Mucosa of descending colon (tissue), 3 donors: ENCODE measurements around the gene MYH6. TPM values are rescaled to one million over a fixed set of nuclear protein-coding genes. Genes with fewer than 3 reads are reported as not detected.

Experiments
- ATAC-seq: fragments of 200-7000 bp; cut with Tn5 transposase; one replicate; pipeline ENCODE4 v1.9.1; 2020; ENCODE audit warnings: mild to moderate bottlenecking, moderate library complexity
- DNase-seq, 3 donors: peaks; one replicate each; pipeline ENCODE4 v3.0.0-alpha.2; 2020
- H3K36me3 ChIP-seq: fragments of 200-600 bp; one replicate; pipeline ENCODE4 v1.8.0; 2021; ENCODE audit warnings: low read depth, mild to moderate bottlenecking
- H3K4me1 ChIP-seq: fragments of 200-600 bp; one replicate; pipeline ENCODE4 v1.8.0; 2021; ENCODE audit warnings: low read depth, mild to moderate bottlenecking
- H3K4me3 ChIP-seq: fragments of 200-600 bp; one replicate; pipeline ENCODE4 v1.8.0; 2021; ENCODE audit warnings: mild to moderate bottlenecking
- H3K9me3 ChIP-seq: fragments of 200-600 bp; one replicate; pipeline ENCODE4 v1.8.0; 2021; ENCODE audit warnings: mild to moderate bottlenecking
- CTCF ChIP-seq: fragments of 200-600 bp; IDR thresholded peaks from one replicate; pipeline ENCODE4 v1.8.0; 2022; ENCODE audit warnings: antibody characterized with exemption, mild to moderate bottlenecking
- intact Hi-C, 2 donors: fragments of 100-400 bp; cut with DNase I in 1 of 2; cut with micrococcal nuclease in 1 of 2; formaldehyde crosslinking; loops; one replicate each; pipeline versions ENCODE4 v1.11.0 to v1.11.1; 2022; cut with DNase I, micrococcal nuclease
- total RNA-seq, 3 donors: library from RNA; stranded (reverse); fragmentation: NEBNext Ultra II Directional in 2 of 3; extraction: Animal tissue kit (Norgen Biotek cat#: 25700) in 2 of 3; gene quantifications; one replicate each; pipeline versions ENCODE4 v1.2.1 to v1.2.4, GENCODE V29; 2021 to 2023
- donor health status: DM: no; HTN: no; CAD: no; lungs with moderate emphysema.
- donor health status: DM: no; HTN: no; CAD: no.
- donor health status: DM: no; HTN: yes; CAD: no.

MYH6 gene
- total RNA-seq, 3 donors from 2014 or later: 0.09 to 1.4 TPM; not detected in 1

GRCh38 chr14:23380197-23380914, 27.7 kb downstream of the MYH6 start:
- peak; percentile 47 for ATAC-seq
- no peak for DNase-seq
- Histone ChIP-seq H3K4me3 (no peak overlapping the region), H3K9me3 (no peaks in the 10 kb centered on the region), H3K4me1 (no peaks in the 10 kb centered on the region), H3K36me3 (no peaks in the 10 kb centered on the region)
- intact Hi-C loops: no loop called here
- TF ChIP-seq CTCF: no peak

GRCh38 chr14:23379366-23380196, 28.5 kb downstream of the MYH6 start:
- Histone ChIP-seq H3K9me3 (no peaks in the 10 kb centered on the region), H3K36me3 (no peaks in the 10 kb centered on the region), H3K4me1 (no peaks in the 10 kb centered on the region), H3K4me3 (no peak overlapping the region)
- intact Hi-C loops: loop anchor here in 1 of 2 donors (5.0 kb wide), 1 partner anchor 52 kb away; no protein-coding TSS in a partner anchor
- peak; percentile 91 for ATAC-seq
- DNase-seq: peak in 2 of 3 donors; percentile 74 to 81
- TF ChIP-seq CTCF: peak; percentile 80

- DNase-seq (no peak), ATAC-seq (no peak)
- Histone ChIP-seq H3K4me1 (no peaks in the 10 kb centered on the region), H3K9me3 (no peaks in the 10 kb centered on the region), H3K4me3 (no peak overlapping the region), H3K36me3 (no peaks in the 10 kb centered on the region)
- TF ChIP-seq CTCF: no peak
- intact Hi-C loops: loop anchor here in 1 of 2 donors (5.0 kb wide), 1 partner anchor 51 kb away; no protein-coding TSS in a partner anchor
These were observed 29.4 kb downstream of the MYH6 start for GRCh38 chr14:23378612-23379220.

GRCh38 chr14:23377573-23378563, 30.2 kb downstream of the MYH6 start:
- DNase-seq (no peak), ATAC-seq (no peak)
- H3K36me3 ChIP-seq: no peaks in the 10 kb centered on the region
- no peaks in the 10 kb centered on the region for H3K4me1 ChIP-seq
- no peak for TF ChIP-seq CTCF
- no peaks in the 10 kb centered on the region for H3K9me3 ChIP-seq
- H3K4me3 ChIP-seq: no peak overlapping the region
- intact Hi-C loops: loop anchor here in 1 of 2 donors (5.0 kb wide), 1 partner anchor 51 kb away; no protein-coding TSS in a partner anchor

GRCh38 chr14:23377198-23377550, 30.9 kb downstream of the MYH6 start:
- Histone ChIP-seq H3K4me3 (no peak overlapping the region), H3K36me3 (no peaks in the 10 kb centered on the region), H3K9me3 (no peaks in the 10 kb centered on the region), H3K4me1 (no peaks in the 10 kb centered on the region)
- no peak for DNase-seq
- intact Hi-C loops: loop anchor here in 1 of 2 donors (5.0 kb wide), 1 partner anchor 50 kb away; no protein-coding TSS in a partner anchor
- TF ChIP-seq CTCF: no peak
- ATAC-seq: no peak
